GM12873 (cell line): ENCODE data around the gene RCAN1.

Source experiments
- TF ChIP-seq, protein P1 (sequence below): IDR thresholded peaks from 2 replicates; pipeline ENCODE4 v1.5.1; 2012; ENCODE audit warnings: low read depth, mild to moderate bottlenecking, moderate library complexity, low read length, control low read depth; ENCODE audit not compliant: insufficient read depth; ENCODE audit errors: missing control alignments

RCAN1 gene

DNA sequence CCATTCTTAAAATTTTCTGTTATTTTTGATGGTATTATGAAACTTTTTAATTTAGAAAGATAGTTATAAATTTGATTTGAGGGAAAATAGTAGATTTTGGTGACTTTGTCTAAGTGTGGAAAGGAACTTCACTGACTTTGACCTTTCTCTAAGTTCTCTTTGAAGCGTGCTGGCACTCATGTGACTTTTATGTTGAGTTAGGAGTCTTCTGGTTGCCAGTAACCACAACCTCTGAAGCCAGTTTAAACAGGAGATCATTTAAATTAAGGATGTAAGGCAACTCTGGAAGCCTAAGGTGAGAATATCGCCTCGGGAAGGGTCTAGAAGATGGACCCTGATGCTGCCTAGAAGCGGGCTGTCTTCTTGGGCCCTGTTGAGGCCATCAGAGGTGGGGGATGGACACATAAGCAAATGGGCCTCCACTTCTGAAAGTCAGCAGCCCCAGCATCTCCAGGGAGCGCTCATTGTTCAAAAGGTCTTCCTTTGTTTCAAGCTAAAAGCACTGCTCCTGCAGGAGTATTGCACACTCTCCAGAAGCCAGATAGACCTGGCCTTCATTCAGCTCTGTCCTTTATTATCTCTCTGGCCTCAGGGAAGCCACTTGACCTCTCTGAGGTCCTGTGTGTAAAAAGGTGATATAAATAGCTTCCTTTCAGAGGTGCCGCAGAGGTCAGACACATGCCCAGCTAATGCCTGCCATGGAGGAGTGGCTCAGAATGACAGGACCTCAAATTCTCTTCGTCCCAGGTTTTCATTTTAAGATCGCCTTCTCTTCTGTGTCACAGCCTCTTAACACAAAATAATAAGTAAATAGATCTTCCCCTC, 5.1 kb upstream of the RCAN1 start:
- TF ChIP-seq, protein P1, sequence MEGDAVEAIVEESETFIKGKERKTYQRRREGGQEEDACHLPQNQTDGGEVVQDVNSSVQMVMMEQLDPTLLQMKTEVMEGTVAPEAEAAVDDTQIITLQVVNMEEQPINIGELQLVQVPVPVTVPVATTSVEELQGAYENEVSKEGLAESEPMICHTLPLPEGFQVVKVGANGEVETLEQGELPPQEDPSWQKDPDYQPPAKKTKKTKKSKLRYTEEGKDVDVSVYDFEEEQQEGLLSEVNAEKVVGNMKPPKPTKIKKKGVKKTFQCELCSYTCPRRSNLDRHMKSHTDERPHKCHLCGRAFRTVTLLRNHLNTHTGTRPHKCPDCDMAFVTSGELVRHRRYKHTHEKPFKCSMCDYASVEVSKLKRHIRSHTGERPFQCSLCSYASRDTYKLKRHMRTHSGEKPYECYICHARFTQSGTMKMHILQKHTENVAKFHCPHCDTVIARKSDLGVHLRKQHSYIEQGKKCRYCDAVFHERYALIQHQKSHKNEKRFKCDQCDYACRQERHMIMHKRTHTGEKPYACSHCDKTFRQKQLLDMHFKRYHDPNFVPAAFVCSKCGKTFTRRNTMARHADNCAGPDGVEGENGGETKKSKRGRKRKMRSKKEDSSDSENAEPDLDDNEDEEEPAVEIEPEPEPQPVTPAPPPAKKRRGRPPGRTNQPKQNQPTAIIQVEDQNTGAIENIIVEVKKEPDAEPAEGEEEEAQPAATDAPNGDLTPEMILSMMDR = no peak

DNA sequence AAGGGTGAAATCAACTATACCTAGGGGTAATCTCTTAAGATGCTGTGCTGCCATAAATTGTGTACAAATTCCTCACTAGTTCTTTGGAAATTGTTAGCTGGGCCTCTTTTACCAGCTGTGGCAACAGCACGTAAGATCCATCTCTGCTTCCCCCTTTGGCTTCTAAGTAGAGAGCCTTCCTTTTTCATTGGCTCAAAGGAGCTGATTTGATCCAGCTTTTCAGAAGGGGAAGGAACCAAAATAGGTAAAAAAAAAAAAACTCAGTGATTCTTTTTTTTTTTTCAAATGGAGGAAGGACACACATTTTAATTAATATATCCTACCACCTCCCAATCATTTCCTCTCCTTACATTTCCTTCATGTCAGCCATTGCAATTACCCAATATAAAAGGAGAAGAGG, 4.0 kb upstream of the RCAN1 start:
- TF ChIP-seq, protein P1 = no peak

DNA sequence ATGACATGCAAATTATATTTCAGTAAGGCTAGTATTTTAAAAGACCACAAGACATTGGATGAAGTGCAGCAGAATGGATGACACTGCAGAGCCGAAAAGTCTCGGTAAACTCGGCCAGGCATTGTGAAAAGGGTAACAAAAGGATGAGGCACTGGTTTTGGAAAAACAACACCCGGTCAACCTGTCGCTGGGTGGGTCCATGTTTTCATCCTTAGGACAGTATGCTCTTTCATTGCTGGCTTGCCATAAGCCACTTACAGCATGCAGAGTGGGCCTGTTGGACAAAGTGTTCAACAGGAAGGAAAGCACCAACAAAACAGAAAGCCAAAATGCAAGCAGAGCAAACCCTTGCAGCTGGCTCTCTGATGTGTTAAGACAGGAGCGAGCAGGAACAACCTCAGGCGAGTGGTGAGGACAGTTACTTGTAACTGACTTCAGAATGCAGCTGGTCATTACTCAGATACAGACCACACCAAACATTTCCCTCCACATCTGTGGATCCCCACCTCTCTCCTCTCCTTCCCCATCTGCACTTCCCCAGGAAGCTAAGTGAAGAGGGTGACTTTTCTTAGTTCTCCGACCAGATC, 2.9 kb upstream of the RCAN1 start:
- TF ChIP-seq, protein P1 = no peak

DNA sequence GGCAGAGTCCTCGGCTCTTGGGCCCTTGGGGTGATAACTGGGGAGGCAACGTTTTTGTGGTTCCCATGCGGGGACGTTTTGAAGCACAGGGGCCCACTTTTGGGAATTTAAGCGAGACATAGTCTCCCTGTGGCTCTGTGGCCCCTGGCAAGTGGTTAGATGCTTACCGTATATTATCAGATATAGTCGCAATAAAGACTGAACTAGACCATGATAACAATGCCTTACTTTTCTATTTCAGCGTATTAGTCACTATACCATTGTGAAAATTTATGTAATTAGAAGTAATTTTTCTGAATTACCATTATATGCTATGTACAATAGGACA, 538 bp upstream of the RCAN1 start:
- TF ChIP-seq, protein P1 = no peak

DNA sequence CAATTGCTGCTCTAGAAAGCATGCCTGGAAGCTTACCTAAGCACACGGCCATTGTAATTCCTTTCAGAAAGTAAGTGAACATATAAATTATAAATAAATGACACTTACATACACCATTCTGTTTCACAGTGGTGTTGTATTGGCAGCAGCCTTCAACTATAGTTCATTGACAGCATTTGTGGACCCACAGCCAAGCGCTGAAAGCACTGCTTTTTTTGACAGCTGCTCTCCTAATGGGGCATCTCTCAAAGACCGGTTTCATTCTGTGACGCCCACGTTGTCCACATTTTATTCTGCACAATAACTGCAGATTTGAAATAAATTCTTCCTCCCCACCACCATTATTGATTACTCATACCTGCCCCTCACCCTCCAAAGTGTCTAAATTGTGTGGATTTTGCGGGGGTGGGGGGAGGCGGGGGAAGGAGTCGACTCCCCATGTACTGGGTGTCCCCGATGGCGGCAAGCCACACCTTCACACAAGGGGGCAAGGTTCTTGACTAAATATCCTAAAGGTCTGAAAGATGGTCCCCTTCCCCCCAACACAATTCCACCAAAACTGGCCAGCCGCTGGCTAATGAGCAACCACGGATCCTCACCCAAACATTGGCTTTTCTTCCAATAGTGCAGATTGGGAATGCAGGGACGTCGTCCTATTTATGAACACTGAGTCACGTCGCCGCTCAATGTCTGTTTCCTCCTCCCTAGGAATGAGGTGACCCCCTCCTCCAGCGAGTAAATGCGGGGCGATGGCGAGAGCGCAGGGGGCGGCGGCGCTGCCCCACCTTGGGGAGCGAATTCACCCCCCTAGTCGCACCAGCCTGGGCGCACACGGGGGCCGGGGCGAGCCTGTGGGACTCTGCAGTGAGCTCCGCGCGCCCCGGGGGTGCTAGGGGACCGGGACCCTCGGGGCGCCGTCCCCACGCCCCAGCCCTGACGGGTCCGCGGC, 960 bp downstream of the RCAN1 start:
- TF ChIP-seq, protein P1 = no peak

DNA sequence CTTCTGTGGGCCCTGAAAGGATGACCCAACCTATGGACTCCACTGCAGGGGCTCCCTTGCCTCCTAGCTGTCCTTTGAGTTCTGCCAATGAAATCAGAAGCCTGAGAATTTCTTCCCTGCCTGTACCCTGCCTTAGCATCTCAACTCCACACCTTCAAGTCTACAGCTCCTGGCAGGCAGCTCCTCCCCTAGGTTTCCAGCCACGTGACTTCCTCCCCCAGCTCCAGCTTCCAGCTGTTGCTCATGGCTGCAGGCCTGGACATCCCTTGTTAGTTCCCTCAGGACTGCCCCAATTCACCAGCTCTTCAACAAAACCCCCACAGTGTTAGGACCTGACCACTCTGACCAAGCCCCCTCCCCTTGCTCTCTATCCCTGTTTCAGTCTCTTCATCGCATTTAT, 2.4 kb downstream of the RCAN1 start:
- TF ChIP-seq, protein P1 = no peak

DNA sequence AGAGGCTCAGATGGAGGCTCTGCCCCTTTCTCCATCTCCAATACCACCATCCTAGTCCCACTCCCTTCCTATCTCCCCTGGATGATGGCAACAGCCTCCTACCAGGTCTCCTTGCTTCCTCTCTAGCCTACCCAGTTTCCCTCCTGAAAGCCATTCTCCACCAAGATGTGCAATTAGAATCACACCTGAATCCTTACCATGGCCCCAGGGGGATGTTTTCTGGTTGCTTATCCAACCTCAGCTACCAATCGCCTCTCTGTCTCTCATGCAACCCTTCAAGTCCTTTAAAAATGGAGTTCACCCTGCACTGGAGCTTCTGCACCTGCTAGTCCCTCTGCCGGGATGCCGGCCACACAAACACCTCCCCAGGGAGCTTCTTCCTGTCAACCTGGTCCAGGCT, 2.9 kb downstream of the RCAN1 start:
- TF ChIP-seq, protein P1 = no peak
